ENCODE data around the gene DENND1A. TPM values are rescaled to one million over a fixed set of nuclear protein-coding genes. Genes with fewer than 3 reads are reported as not detected.

DENND1A gene
- total RNA-seq, 4 donors from 2014 or later: 20.9 to 33.6 (median 23.7) TPM

DNA sequence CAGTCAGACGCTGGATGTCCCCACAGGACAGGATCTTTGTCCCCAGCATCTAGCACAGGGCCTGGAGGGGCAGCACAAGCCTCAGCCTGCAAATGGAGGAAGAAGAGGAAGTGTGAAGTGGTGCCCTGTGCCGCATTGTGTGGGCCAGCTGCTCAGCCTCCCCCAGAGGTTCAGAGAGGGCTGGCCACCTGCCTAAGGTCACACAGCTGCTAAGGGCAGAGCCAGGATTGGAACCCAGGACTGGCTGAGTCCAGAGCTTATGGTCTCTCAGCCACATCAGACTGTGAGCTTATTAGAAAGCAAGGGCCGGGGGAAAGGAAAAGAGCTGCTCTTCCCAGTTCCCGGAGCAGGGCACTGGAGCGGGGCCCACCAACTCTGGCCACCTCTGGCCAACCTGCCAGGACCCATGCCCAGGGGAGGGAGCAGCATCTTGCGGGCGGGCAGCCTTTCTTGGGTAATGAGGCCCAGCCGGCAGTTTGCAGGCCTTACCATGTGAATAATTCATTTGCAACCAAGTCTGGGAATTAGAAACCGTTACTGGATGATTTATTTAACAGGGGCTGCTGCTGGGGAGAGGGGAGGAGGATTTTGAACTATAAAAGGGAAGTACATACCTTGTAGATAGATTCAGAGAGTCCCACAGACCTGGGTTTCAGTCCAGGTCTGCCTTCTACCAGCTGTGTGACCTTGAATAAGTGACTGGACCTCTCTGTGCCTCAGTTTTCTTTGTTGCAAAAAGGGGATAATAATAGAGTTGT is 585.6 kb downstream of the DENND1A start:
- Histone ChIP-seq H3K4me3 (no peak overlapping the region), H3K36me3 (no peaks in the 10 kb centered on the region), H3K9me3 (no peaks in the 10 kb centered on the region), H3K27me3 (peaks cover 14% of the 10 kb centered on the region), H3K27ac (no peak overlapping the region), H3K4me1 (peaks cover 0 to 23% (median 3%) of the 10 kb centered on the region in 3 donors)
- ATAC-seq: no peak
- WGBS, 2 donors (ENCODE audit: low coverage in 1 of 2): 80% methylated on average over 1 to 2 of the region's 9 CpGs
- no peak for TF ChIP-seq POLR2A (IDR thresholded peaks at IDR 0.05)
- no peak for TF ChIP-seq POLR2AphosphoS5 (IDR thresholded peaks at IDR 0.05)
- TF ChIP-seq EP300 (IDR thresholded peaks at IDR 0.05): no peak
- no peak for TF ChIP-seq CTCF (IDR thresholded peaks at IDR 0.05)

GRCh38 chr9:123343443-123344191 is 586.3 kb downstream of the DENND1A start:
- Histone ChIP-seq H3K4me1 (peaks cover 0 to 26% (median 3%) of the 10 kb centered on the region in 3 donors), H3K9me3 (no peaks in the 10 kb centered on the region), H3K27me3 (peaks cover 6% of the 10 kb centered on the region), H3K36me3 (no peaks in the 10 kb centered on the region), H3K4me3 (no peak overlapping the region), H3K27ac (no peak overlapping the region)
- no peak for TF ChIP-seq CTCF (IDR thresholded peaks at IDR 0.05)
- TF ChIP-seq POLR2AphosphoS5 (IDR thresholded peaks at IDR 0.05): no peak
- TF ChIP-seq EP300 (IDR thresholded peaks at IDR 0.05): no peak
- TF ChIP-seq POLR2A (IDR thresholded peaks at IDR 0.05): no peak
- WGBS, 2 donors (ENCODE audit: low coverage in 1 of 2): 47 to 75% methylated on average over 2 to 7 of the region's 13 CpGs
- no peak for ATAC-seq

GRCh38 chr9:123342247-123342646 is 587.7 kb downstream of the DENND1A start:
- no peak overlapping the region for H3K27ac ChIP-seq
- H3K4me3 ChIP-seq: no peak overlapping the region
- H3K9me3 ChIP-seq: no peaks in the 10 kb centered on the region
- TF ChIP-seq POLR2AphosphoS5 (IDR thresholded peaks at IDR 0.05): no peak
- TF ChIP-seq CTCF (IDR thresholded peaks at IDR 0.05): no peak
- TF ChIP-seq POLR2A (IDR thresholded peaks at IDR 0.05): no peak
- no peak for TF ChIP-seq EP300 (IDR thresholded peaks at IDR 0.05)
- 60 to 94% methylated on average over 1 to 5 of the region's 5 CpGs for WGBS, 2 donors (ENCODE audit: low coverage in 1 of 2)
- H3K36me3 ChIP-seq: no peaks in the 10 kb centered on the region
- no peak for ATAC-seq
- peaks cover 0 to 26% (median 3%) of the 10 kb centered on the region in 3 donors for H3K4me1 ChIP-seq
- no peaks in the 10 kb centered on the region for H3K27me3 ChIP-seq

GRCh38 chr9:123341816-123342215 is 588.1 kb downstream of the DENND1A start:
- Histone ChIP-seq H3K36me3 (no peaks in the 10 kb centered on the region), H3K4me3 (no peak overlapping the region), H3K4me1 (peaks cover 0 to 26% (median 3%) of the 10 kb centered on the region in 3 donors), H3K27me3 (no peaks in the 10 kb centered on the region), H3K27ac (no peak overlapping the region), H3K9me3 (no peaks in the 10 kb centered on the region)
- ATAC-seq: no peak
- 58 to 73% methylated on average over 3 to 6 of the region's 6 CpGs for WGBS, 2 donors (ENCODE audit: low coverage in 1 of 2)
- TF ChIP-seq EP300 (IDR thresholded peaks at IDR 0.05) (no peak), CTCF (IDR thresholded peaks at IDR 0.05) (no peak), POLR2A (IDR thresholded peaks at IDR 0.05) (no peak), POLR2AphosphoS5 (IDR thresholded peaks at IDR 0.05) (no peak)
